Medulla oblongata (tissue), 1 donor: ENCODE measurements around the gene NFATC1.

Experiments
- DNase-seq: peaks from one replicate; pipeline ENCODE4 v3.0.0-alpha.2; 2015; ENCODE audit errors: extremely low spot score

The NFATC1 gene

GRCh38 chr18:79423211-79424007 lies 27.7 kb downstream of the NFATC1 start:
- peak; percentile 16 for DNase-seq

GRCh38 chr18:79424008-79424565 lies 28.4 kb downstream of the NFATC1 start:
- peak; percentile 24 for DNase-seq

GRCh38 chr18:79424880-79425568 lies 29.3 kb downstream of the NFATC1 start:
- DNase-seq, result no peak

GRCh38 chr18:79425569-79425886 lies 29.8 kb downstream of the NFATC1 start:
- DNase-seq, result no peak

GRCh38 chr18:79426376-79427300 lies 30.9 kb downstream of the NFATC1 start:
- no peak for DNase-seq

- DNase-seq, result no peak
Observed at GRCh38 chr18:79427368-79428225, 31.9 kb downstream of the NFATC1 start.

GRCh38 chr18:79428287-79428686 lies 32.6 kb downstream of the NFATC1 start:
- DNase-seq, result no peak

- no peak for DNase-seq
Observed at GRCh38 chr18:79429381-79429780, 33.7 kb downstream of the NFATC1 start.

GRCh38 chr18:79429785-79430281 lies 34.1 kb downstream of the NFATC1 start:
- DNase-seq, result no peak

- DNase-seq, result no peak
Observed at GRCh38 chr18:79432376-79433120, 36.8 kb downstream of the NFATC1 start.

- no peak for DNase-seq
Observed at GRCh38 chr18:79433431-79433830, 37.7 kb downstream of the NFATC1 start.

GRCh38 chr18:79434607-79435401 lies 39.1 kb downstream of the NFATC1 start:
- DNase-seq, result no peak

- no peak for DNase-seq
Observed at GRCh38 chr18:79436556-79437275, 41.0 kb downstream of the NFATC1 start.

GRCh38 chr18:79438089-79438897 lies 42.6 kb downstream of the NFATC1 start:
- no peak for DNase-seq

GRCh38 chr18:79438898-79439627 lies 43.3 kb downstream of the NFATC1 start:
- DNase-seq, result no peak

- DNase-seq, result no peak
Observed at GRCh38 chr18:79439628-79440023, 43.9 kb downstream of the NFATC1 start.
